Measurements from ENCODE around the gene PEAK3. TPM values are rescaled to one million over a fixed set of nuclear protein-coding genes. Genes with fewer than 3 reads are reported as not detected.
"Not testable (repeated sequence)": the region's sequence is repeated elsewhere in the genome, so short reads cannot be mapped to it uniquely, and the experiment has no call there.

The PEAK3 gene
- total RNA-seq, 1 donor from 2014 or later: 0.20 TPM

- DNase-seq (ENCODE audit: low read depth in 2 of 2): no peak
Measured at GRCh38 chr19:2288818-2289713, 7.1 kb upstream of the PEAK3 start.

GRCh38 chr19:2288338-2288817 lies 6.4 kb upstream of the PEAK3 start:
- no peak for DNase-seq (ENCODE audit: low read depth in 2 of 2)

DNA sequence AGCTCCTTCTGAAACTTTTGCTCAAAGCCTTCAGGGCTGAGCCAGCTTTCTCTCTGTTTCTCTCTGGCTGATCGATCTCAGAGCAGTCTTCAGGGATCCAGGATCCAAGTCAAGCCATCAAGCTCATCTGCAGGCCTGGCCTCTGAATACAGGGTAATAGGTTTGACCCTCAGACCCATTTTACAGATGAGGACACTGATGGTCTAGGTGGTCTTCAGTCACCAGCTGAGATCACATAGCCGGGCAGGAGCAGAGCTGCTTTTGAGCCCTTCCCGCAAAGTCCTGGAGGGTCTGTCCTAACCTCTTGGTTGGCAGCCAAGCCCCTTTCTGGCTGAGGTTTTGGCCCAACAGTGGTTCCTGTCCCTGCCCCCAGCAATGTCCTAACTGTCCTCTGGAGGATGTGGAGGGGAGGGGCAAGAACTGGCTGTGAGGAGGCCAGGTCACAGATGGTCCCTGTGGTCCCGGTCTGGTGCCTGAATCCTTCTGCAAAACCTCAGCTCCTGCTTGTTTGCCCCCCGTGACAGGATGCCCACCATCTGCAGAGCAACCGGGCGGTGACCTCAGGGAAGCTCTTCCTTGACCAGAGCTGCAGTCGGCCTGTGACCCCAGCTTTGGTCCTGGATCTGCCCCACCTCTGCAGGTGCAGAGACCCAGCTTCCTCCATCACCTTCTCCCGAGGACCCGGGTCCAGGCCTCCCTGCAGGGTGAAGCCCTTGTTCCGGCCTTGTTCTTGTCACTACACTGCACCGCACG lies 5.8 kb upstream of the PEAK3 start:
- DNase-seq (ENCODE audit: low read depth in 2 of 2): no peak

GRCh38 chr19:2286402-2287140 lies 4.6 kb upstream of the PEAK3 start:
- DNase-seq (ENCODE audit: low read depth in 2 of 2): no peak

- no peak for DNase-seq (ENCODE audit: low read depth in 2 of 2)
Measured at GRCh38 chr19:2283835-2284507, 2.0 kb upstream of the PEAK3 start.

DNA sequence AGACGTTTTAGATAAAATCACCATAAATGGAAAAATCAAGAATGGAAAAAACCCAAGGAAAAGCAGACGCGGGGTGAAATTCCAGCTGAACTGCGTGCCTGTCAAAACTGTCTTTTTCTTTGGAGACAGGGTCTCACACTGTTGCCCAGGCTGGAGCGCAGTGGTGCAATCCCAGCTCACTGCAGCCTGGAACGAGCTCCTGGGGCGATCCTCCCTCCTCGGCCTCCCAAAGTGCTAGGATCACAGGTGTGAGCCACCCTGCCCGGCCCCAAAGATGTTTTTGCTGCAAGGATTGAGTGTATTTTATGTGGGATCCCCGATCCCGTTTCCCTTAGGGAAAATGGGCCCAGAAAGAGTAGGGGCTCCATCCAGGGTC lies 875 bp upstream of the PEAK3 start:
- DNase-seq (ENCODE audit: low read depth in 2 of 2): no peak

- not testable (repeated sequence) for DNase-seq (ENCODE audit: low read depth in 2 of 2)
Measured at GRCh38 chr19:2281265-2282061, 512 bp downstream of the PEAK3 start.

- DNase-seq (ENCODE audit: low read depth in 2 of 2): no peak
Measured at GRCh38 chr19:2280633-2281264, 1.2 kb downstream of the PEAK3 start.

GRCh38 chr19:2278459-2279158 lies 3.4 kb downstream of the PEAK3 start:
- no peak for DNase-seq (ENCODE audit: low read depth in 2 of 2)

GRCh38 chr19:2277138-2277537 lies 4.8 kb downstream of the PEAK3 start:
- no peak for DNase-seq (ENCODE audit: low read depth in 2 of 2)

- no peak for DNase-seq (ENCODE audit: low read depth in 2 of 2)
Measured at GRCh38 chr19:2276429-2276986, 5.5 kb downstream of the PEAK3 start.

DNA sequence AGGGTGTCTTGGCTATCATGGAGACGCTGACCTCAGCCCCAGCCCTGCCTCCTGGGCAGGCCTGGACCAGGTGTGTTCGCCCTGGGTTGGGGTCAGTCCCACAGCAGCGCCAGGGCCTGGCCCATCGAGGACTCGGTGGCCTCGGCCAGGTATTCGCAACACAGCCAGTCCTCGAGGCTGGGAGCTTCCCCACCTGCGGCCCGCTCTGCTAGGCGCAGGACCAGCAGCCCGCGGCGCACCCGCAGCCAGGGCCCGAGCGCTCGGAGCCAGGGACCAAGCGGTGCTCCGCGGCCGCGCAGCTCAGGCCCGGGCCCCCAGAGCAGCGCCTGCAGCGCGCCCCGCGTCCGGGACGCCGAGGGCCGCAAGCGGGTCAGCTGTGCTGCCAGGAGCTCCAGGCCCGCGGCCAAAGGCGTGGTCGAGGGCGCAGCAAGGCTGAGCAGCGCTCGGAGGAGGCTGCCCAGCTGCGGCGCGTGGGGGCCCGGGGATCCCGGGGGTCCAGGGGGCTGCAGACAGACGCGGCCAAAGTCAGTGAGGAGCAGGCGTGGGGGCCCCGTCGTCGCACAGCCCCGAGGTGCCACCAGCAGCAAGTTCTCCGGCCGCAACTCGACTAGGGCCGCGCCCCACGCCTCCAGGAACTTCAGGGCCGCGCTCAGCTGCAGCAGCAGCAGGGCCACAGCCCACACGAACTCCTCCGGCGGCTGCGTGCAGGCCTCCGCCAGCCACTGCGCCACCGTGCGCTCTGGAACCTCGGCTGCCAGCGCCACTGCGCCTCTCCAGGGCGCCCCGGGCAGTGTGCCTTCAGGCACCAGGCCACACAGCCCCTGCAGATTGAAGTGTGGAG lies 6.2 kb downstream of the PEAK3 start:
- no peak for DNase-seq (ENCODE audit: low read depth in 2 of 2)

GRCh38 chr19:2274931-2275535 lies 6.9 kb downstream of the PEAK3 start:
- peak; percentile 60 to 85 for DNase-seq (ENCODE audit: low read depth in 2 of 2)

DNA sequence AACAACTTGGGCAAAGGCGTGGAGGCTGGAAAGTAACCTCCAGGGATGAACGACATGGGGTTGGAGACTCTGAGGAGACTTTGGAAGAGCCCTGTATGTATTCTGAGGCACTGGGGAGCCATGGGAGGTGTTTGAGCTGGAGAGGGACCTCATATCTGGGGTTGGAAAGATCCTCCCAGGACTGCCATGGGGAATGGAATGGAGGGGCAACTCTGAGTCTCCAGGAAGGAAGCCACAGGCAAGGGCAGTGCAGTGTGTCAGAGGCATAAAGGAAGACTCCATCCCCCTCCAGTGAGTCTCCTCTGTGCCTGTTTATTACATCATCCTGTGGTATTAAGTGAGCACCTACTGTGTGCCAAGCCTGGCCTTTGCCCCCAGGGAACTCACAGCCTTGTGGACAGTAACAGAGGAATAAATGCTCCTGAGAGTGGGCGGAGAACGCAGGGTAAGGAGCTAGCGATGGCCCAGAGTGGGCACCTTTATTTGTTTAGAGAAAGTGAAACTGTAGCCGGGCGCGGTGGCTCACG lies 7.7 kb downstream of the PEAK3 start:
- DNase-seq (ENCODE audit: low read depth in 2 of 2): no peak

- DNase-seq (ENCODE audit: low read depth in 2 of 2): peak; percentile 48 to 72
Measured at GRCh38 chr19:2273356-2274184, 8.4 kb downstream of the PEAK3 start.

All from lung microvascular endothelial cell (primary cell).